Measurements from ENCODE around the gene C1orf21.

C1orf21 gene

DNA sequence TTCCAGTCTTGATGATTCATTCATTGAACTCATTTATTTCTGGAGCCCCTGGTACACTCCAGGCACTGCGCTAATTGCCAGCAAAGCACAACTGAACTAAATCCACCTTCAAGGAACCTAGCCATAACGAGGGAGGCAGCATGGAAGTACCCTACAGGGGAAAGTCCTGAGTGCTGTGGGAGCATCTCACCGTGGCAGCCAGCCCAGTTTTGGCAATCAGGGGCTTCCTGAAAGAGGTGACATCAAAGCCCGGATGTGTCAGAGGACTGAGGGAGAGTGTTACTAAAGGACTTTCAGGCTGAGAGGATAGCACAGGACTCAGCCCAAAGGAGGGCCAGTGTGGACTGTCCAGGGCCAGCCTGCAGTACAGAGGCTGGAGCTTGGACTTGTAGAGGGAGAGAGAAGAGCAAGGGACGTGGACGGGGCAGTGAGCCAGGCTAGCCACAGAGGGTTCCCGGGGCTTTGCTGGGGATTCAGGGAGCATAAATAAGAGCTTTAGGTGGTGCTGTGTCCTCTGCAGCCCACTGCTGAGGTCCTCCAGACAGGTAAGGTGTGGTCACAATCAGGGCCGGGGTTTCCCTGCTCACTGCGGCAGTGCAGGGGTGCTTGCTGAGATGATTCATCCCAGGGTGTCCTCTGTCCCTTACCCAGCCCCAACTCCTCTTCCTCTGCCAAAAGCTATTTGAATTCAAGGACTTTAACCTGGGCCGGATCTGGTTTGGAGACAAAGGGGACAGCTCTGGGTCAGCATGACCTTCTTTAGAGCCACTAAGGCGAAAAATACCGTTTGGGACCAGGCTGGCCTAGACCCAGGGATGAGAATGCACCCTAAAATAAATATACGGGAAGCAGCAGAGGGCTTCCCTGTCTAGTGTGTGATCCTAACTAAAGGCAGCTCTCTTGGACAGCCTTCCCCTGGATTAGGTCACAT lies 239.5 kb downstream of the C1orf21 start:
- Histone ChIP-seq H2AFZ (ENCODE audit: low read depth, low read length) (no peak overlapping the region), H3K27me3 (ENCODE audit: insufficient read depth, low read length) (no peaks in the 10 kb centered on the region), H3K4me3 (ENCODE audit: low read length) (no peak overlapping the region), H3K9me3 (ENCODE audit: low read length) (no peaks in the 10 kb centered on the region), H3K36me3 (ENCODE audit: insufficient read depth, low read length) (peaks cover 9% of the 10 kb centered on the region), H3K4me1 (ENCODE audit: insufficient read depth, low read length) (no peaks in the 10 kb centered on the region)

DNA sequence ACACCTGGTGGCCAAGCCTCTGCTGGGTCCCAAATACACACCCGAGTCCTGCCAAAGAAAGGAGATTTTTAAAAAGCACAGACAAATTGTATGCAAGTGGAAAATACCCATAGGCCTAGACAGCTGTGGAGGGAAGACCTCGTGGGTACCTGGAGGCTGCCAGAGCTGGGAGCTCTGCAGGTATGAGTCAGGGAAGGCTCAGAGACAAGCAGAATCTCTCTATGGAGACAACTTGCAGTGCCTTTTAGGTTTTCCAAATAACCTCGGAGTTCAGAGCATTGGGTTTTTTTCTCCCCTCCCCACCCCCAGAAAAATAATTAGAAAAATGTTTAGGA lies 240.1 kb downstream of the C1orf21 start:
- Histone ChIP-seq H2AFZ (ENCODE audit: low read depth, low read length) (no peak overlapping the region), H3K4me1 (ENCODE audit: insufficient read depth, low read length) (no peaks in the 10 kb centered on the region), H3K36me3 (ENCODE audit: insufficient read depth, low read length) (peaks cover 9% of the 10 kb centered on the region), H3K4me3 (ENCODE audit: low read length) (no peak overlapping the region), H3K27me3 (ENCODE audit: insufficient read depth, low read length) (no peaks in the 10 kb centered on the region), H3K9me3 (ENCODE audit: low read length) (no peaks in the 10 kb centered on the region)

DNA sequence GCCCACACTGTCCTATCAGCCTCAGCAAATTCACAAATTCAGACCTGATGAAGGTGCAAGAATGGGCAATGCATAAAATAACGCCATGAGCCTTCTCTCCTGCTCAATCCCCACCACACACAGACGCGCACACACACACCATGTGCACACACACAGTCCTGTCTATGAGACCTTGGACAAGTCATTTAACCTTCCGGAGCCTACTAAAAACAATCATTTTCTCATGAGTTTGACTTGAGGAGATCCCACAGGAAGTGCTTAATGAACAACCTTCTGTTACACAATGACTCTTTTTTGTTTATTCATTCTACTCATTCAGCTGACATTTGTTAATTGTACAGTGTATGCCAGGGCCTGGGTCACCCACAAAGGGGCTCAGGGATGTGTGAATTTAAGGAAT lies 242.4 kb downstream of the C1orf21 start:
- Histone ChIP-seq H3K4me3 (ENCODE audit: low read length) (no peak overlapping the region), H3K9me3 (ENCODE audit: low read length) (no peaks in the 10 kb centered on the region), H2AFZ (ENCODE audit: low read depth, low read length) (no peak overlapping the region), H3K27me3 (ENCODE audit: insufficient read depth, low read length) (no peaks in the 10 kb centered on the region), H3K36me3 (ENCODE audit: insufficient read depth, low read length) (no peaks in the 10 kb centered on the region), H3K4me1 (ENCODE audit: insufficient read depth, low read length) (peaks cover 6% of the 10 kb centered on the region)

DNA sequence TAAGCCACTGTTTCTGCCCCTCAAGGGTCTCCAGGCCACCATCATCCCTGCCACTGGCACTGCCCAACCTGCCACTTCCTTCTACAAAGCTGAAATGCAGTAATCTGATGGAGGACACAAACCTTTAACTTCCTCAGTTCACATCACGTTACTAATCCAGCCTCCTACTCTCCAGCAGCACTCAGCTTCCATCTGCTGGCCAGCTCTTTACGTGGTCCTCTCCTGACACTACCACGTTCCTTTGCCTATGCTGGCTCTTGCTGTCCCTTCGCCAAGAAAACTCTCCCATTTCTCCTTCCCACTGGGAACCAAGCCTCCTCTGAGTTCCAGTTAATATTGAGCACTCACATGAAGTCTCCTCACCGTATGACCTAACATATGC lies 243.8 kb downstream of the C1orf21 start:
- Histone ChIP-seq H3K27me3 (ENCODE audit: insufficient read depth, low read length) (no peaks in the 10 kb centered on the region), H3K4me1 (ENCODE audit: insufficient read depth, low read length) (peaks cover 6% of the 10 kb centered on the region), H3K36me3 (ENCODE audit: insufficient read depth, low read length) (no peaks in the 10 kb centered on the region), H3K4me3 (ENCODE audit: low read length) (no peak overlapping the region), H2AFZ (ENCODE audit: low read depth, low read length) (no peak overlapping the region), H3K9me3 (ENCODE audit: low read length) (no peaks in the 10 kb centered on the region)

DNA sequence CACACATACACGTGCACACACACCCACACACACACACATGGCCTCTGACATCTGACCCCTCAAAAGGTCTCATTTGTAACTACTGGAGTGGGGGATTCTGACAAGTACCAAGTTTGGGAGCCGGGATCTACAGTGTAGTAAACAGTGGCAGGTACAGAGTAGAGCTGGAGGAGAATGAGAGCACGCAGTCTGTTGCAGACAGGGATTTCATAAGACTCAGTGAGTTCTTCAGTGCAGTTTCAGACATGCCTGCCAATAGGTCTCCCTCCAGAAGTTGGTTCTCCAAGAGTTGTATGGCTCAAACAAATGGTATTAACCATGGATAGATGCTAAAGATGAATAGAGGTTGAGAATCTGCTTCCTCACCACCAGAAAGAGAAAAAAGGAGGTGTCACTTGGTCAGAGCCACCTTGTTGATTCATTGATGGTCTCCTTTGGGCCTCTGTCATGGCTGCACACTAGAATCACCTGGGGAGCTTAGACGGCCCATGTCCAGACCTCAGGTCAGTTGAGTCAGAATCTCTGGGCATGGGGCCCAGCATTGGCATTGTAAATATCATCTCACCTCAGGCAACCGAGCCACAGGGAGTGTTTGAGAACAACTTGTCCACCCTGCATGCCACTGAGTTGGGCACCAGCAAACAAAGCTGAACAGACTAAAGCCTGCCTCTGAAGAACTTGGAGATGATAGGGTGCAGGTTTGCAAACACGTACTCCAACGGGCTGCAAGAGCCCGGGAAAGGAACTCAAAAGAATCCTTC lies 245.8 kb downstream of the C1orf21 start:
- Histone ChIP-seq H3K36me3 (ENCODE audit: insufficient read depth, low read length) (no peaks in the 10 kb centered on the region), H3K4me1 (ENCODE audit: insufficient read depth, low read length) (peaks cover 6% of the 10 kb centered on the region), H2AFZ (ENCODE audit: low read depth, low read length) (no peak overlapping the region), H3K27me3 (ENCODE audit: insufficient read depth, low read length) (no peaks in the 10 kb centered on the region), H3K4me3 (ENCODE audit: low read length) (no peak overlapping the region), H3K9me3 (ENCODE audit: low read length) (no peaks in the 10 kb centered on the region)

DNA sequence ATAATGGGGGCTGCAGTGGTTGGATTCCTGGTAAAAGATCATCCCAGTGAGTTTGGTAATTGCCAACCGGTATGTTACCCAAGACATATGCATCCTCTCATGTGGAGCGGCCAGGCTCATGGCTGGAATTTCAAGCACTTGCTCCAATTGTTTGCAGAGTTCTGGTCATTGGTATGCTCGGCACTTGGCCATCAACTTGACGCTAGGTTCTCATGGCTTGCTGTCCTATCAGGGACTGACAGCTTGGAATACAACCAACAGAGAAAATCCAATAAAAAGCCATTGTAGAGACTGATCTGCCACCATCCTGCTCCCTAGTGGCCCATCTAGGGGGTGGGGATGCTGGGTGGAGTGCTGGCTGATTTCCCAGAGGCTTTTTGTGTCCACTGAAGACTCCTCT lies 247.0 kb downstream of the C1orf21 start:
- H2AFZ ChIP-seq (ENCODE audit: low read depth, low read length) = no peak overlapping the region
- no peak overlapping the region for H3K4me3 ChIP-seq (ENCODE audit: low read length)
- H3K9me3 ChIP-seq (ENCODE audit: low read length) = no peaks in the 10 kb centered on the region
- H3K27me3 ChIP-seq (ENCODE audit: insufficient read depth, low read length) = no peaks in the 10 kb centered on the region
- no peaks in the 10 kb centered on the region for H3K36me3 ChIP-seq (ENCODE audit: insufficient read depth, low read length)
- H3K4me1 ChIP-seq (ENCODE audit: insufficient read depth, low read length) = peaks cover 6% of the 10 kb centered on the region

DNA sequence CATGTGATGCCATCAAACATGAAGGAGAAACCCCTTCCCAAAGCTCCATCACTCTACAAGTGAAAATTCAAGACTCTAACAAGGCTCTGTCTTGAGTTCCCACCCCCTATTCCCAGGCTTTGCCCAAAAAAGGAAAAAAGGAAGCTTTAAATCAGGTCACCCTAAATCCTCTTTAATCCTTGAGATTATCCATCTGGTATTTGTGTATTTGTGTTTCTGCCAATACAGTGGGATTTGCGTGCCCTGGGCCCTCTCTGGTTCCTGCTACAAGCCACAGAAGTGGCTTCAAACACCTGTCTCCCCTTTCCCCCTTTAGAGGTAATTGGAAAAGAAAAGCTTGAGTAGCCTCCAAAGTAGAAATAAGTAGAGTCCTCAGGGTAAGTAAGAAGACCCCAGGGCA lies 247.5 kb downstream of the C1orf21 start:
- Histone ChIP-seq H3K27me3 (ENCODE audit: insufficient read depth, low read length) (no peaks in the 10 kb centered on the region), H3K36me3 (ENCODE audit: insufficient read depth, low read length) (no peaks in the 10 kb centered on the region), H3K9me3 (ENCODE audit: low read length) (no peaks in the 10 kb centered on the region), H3K4me1 (ENCODE audit: insufficient read depth, low read length) (peaks cover 6% of the 10 kb centered on the region), H3K4me3 (ENCODE audit: low read length) (no peak overlapping the region), H2AFZ (ENCODE audit: low read depth, low read length) (no peak overlapping the region)

DNA sequence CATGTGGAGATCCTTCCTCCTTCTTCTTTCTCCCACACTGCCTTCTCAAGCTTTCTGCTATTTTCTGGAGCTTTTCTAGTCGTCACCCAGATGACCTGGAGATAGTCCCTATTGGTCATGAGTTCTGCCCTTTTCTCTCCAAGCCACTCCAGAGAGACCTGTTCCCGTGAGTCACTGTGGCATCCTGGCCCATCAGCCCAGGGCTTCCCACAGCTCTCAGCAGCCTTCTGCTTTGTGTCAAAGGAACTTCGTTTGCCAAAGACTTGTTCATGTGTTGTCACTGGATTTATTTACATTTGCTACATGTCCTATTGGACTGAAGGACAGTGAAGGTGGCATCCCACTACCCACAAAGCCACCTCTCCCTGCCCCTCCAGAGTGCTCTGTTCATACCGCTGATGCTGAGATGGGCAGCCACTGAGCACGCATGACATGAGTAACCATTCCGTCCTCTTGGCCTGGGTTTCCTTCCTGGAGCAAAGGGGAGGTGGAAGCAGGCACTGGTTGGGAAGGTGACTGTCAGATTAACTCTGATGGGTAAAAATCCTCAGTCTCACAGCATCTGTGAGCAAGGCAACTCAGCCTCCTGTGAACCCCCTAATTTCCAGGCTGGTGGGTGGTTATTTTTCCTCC lies 248.6 kb downstream of the C1orf21 start:
- H3K36me3 ChIP-seq (ENCODE audit: insufficient read depth, low read length) = no peaks in the 10 kb centered on the region
- no peaks in the 10 kb centered on the region for H3K9me3 ChIP-seq (ENCODE audit: low read length)
- H2AFZ ChIP-seq (ENCODE audit: low read depth, low read length) = no peak overlapping the region
- H3K4me1 ChIP-seq (ENCODE audit: insufficient read depth, low read length) = peaks cover 6% of the 10 kb centered on the region
- H3K27me3 ChIP-seq (ENCODE audit: insufficient read depth, low read length) = no peaks in the 10 kb centered on the region
- no peak overlapping the region for H3K4me3 ChIP-seq (ENCODE audit: low read length)

DNA sequence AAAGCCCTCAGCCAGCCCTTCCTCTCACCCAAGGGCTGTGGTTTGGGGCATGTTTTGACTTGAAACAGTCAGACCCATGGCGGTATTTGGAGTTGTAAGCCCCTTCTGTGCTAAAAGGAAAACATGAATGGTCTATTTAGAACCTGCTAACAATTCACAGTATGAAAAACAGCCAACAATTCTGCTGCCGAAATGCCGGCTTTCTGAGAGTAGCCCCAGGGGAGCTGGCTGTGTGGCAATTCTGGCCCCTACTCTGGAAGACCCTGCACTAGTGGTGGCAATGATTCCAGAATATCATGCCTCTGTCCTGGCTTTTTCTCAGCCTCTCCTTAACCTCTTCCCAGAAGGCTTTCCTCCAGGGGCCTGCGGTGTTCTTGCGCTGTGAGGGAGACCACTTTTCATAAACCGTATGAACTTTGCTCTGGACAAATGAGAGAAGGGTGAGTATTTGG lies 249.2 kb downstream of the C1orf21 start:
- Histone ChIP-seq H3K4me3 (ENCODE audit: low read length) (no peak overlapping the region), H3K27me3 (ENCODE audit: insufficient read depth, low read length) (no peaks in the 10 kb centered on the region), H3K36me3 (ENCODE audit: insufficient read depth, low read length) (no peaks in the 10 kb centered on the region), H2AFZ (ENCODE audit: low read depth, low read length) (no peak overlapping the region), H3K4me1 (ENCODE audit: insufficient read depth, low read length) (peaks cover 6% of the 10 kb centered on the region), H3K9me3 (ENCODE audit: low read length) (no peaks in the 10 kb centered on the region)

DNA sequence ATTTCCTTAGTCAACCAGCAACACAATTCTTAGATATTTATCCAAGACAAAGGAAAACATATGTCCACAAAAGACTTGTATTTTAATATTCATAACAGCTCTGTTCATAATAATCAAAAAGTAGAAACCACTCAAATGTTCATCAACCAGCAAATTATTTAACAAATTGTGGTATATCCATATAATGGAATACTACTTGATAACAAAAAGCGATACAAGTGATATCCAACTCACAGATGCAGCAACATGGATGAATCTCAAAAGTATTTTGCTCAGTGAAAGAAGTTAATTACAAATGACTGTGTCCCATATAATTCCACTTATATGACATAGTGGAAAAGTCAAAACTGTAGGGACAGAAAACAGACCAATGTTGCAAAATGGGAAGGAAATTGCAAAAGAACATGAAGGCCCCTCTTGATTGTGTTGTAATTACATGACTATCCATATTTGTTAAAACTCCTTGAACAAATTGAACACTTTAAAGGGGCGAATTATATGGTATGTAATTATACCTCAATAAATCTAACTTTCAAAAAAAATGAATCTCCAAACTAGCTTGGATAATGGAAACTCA lies 250.9 kb downstream of the C1orf21 start:
- no peak overlapping the region for H2AFZ ChIP-seq (ENCODE audit: low read depth, low read length)
- H3K4me1 ChIP-seq (ENCODE audit: insufficient read depth, low read length) = peaks cover 6% of the 10 kb centered on the region
- H3K27me3 ChIP-seq (ENCODE audit: insufficient read depth, low read length) = no peaks in the 10 kb centered on the region
- no peak overlapping the region for H3K4me3 ChIP-seq (ENCODE audit: low read length)
- H3K36me3 ChIP-seq (ENCODE audit: insufficient read depth, low read length) = no peaks in the 10 kb centered on the region
- no peaks in the 10 kb centered on the region for H3K9me3 ChIP-seq (ENCODE audit: low read length)

DNA sequence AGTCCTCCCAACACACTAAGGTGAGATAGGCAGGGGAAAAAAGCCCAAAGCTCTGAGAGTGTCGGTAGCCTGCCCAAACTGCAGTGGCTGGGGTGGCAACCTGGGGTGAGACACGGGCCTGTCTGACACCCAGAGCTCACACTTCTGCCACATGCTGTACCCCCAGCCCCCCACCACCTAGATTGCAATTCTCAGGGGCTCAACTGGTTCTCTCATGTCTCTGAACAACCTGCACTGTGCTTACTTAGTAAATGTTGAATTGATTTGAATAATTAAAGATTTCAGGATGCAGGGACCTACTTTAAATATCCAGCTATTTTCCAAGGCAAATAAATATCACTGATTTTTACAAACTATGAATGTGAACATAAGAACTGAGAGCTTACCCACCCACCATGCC lies 252.4 kb downstream of the C1orf21 start:
- Histone ChIP-seq H3K36me3 (ENCODE audit: insufficient read depth, low read length) (no peaks in the 10 kb centered on the region), H3K9me3 (ENCODE audit: low read length) (no peaks in the 10 kb centered on the region), H2AFZ (ENCODE audit: low read depth, low read length) (no peak overlapping the region), H3K27me3 (ENCODE audit: insufficient read depth, low read length) (no peaks in the 10 kb centered on the region), H3K4me3 (ENCODE audit: low read length) (no peak overlapping the region), H3K4me1 (ENCODE audit: insufficient read depth, low read length) (no peaks in the 10 kb centered on the region)

DNA sequence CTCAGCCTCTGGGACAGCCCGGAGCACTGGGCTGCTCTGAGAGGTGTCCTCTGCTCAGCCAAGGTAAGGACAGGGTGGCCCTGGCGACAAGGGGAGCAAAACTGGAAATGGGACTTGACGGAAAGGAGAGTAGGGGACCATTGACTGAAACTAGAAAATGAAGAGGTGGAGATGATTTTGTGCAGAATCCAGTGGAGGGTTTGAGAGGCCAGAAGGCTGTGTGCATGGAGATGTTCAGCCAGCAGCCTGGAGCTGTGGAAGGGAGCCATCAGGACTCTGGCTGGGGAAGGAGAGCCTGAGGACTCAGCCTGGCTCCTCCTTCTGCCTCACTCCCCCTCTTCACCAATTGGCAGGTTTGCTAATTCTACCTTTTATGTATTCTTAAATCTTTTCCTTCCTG lies 253.7 kb downstream of the C1orf21 start:
- Histone ChIP-seq H3K4me3 (ENCODE audit: low read length) (no peak overlapping the region), H3K27me3 (ENCODE audit: insufficient read depth, low read length) (no peaks in the 10 kb centered on the region), H3K9me3 (ENCODE audit: low read length) (no peaks in the 10 kb centered on the region), H3K36me3 (ENCODE audit: insufficient read depth, low read length) (no peaks in the 10 kb centered on the region), H2AFZ (ENCODE audit: low read depth, low read length) (no peak overlapping the region), H3K4me1 (ENCODE audit: insufficient read depth, low read length) (no peaks in the 10 kb centered on the region)

DNA sequence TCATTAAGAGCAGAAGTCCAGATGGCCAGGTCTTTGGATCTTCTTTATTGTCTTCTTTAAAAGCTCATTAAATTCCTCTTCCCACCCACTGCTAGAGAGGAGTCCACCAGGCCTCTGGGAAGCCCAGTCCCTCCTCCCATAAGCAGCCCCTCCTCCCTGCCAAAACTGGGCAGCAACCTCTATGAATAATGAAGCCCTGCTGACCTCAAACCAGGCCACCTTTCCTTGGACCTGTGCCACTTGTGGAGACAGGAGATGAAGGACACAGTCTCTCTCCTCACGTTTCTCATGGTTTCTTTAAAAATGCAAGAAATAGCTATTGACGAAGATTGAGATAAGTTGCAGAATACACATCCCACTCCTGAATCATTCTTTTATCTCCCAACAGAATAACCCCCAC lies 255.1 kb downstream of the C1orf21 start:
- no peaks in the 10 kb centered on the region for H3K36me3 ChIP-seq (ENCODE audit: insufficient read depth, low read length)
- H3K4me3 ChIP-seq (ENCODE audit: low read length) = no peak overlapping the region
- no peaks in the 10 kb centered on the region for H3K27me3 ChIP-seq (ENCODE audit: insufficient read depth, low read length)
- no peaks in the 10 kb centered on the region for H3K9me3 ChIP-seq (ENCODE audit: low read length)
- H2AFZ ChIP-seq (ENCODE audit: low read depth, low read length) = no peak overlapping the region
- no peaks in the 10 kb centered on the region for H3K4me1 ChIP-seq (ENCODE audit: insufficient read depth, low read length)
